BJ (cell line): ENCODE data around the gene SCAPER. TPM values are rescaled to one million over a fixed set of nuclear protein-coding genes. Genes with fewer than 3 reads are reported as not detected.
"Not testable (repeated sequence)": the region's sequence is repeated elsewhere in the genome, so short reads cannot be mapped to it uniquely, and the experiment has no call there.

Source experiments
- CTCF ChIA-PET: fragments of 350-600 bp; formaldehyde crosslinking; extraction: SDS; loops from one replicate; lab custom pipeline; 2021; ENCODE audit warnings: antibody characterized with exemption, inconsistent platforms; lab: Yijun Ruan, JAX
- POLR2A ChIA-PET: fragments of 300-600 bp; sonication (Branson Sonifier 250); formaldehyde crosslinking; extraction: SDS; loops from one replicate; lab custom pipeline; 2021; ENCODE audit warnings: antibody characterized with exemption; lab: Charles Lee
- DNase-seq: peaks from one replicate; pipeline ENCODE4 v3.0.0-alpha.2; 2011; ENCODE audit warnings: low read depth
- H3K27me3 ChIP-seq: 2 replicates; pipeline ENCODE4 v1.6.0; 2011; ENCODE audit warnings: low read length; ENCODE audit not compliant: control insufficient read depth, insufficient read depth
- H3K36me3 ChIP-seq: 2 replicates; pipeline ENCODE4 v1.5.1; 2011; ENCODE audit warnings: low read length; ENCODE audit not compliant: control insufficient read depth, insufficient read depth
- H3K4me3 ChIP-seq: 2 replicates; pipeline ENCODE4 v1.5.1; 2011; ENCODE audit warnings: low read depth, mild to moderate bottlenecking, control low read depth, low read length
- CTCF ChIP-seq: IDR thresholded peaks from 2 replicates; pipeline ENCODE4 v1.5.1; 2011; ENCODE audit warnings: low read depth, mild to moderate bottlenecking, control low read depth, inconsistent platforms, low read length, moderate library complexity; ENCODE audit not compliant: insufficient read depth
- polyA plus RNA-seq: library from polyadenylated mRNA; depleted of rRNA; stranded (reverse); fragments of >200 nt; gene quantifications from 2 replicates; pipeline ENCODE4 v1.2.3, GENCODE V29; 2011

The SCAPER gene
- polyA plus RNA-seq, 1 experiment: 2.3 TPM

- ChIA-PET CTCF (interaction anchor here (0.9 kb wide), 1 partner anchor 251 kb away, joined by 3 read pairs; no protein-coding TSS in a partner anchor), POLR2A (no interaction called here)
- H3K4me3 ChIP-seq: no peak overlapping the region
- DNase-seq: no peak
- no peaks in the 10 kb centered on the region for H3K36me3 ChIP-seq
- no peaks in the 10 kb centered on the region for H3K27me3 ChIP-seq
- TF ChIP-seq CTCF: no peak
Observed at GRCh38 chr15:76837474-76837873, 67.7 kb downstream of the SCAPER start.

GRCh38 chr15:76829939-76830338 lies 75.2 kb downstream of the SCAPER start:
- no peak for TF ChIP-seq CTCF
- POLR2A ChIA-PET: no interaction called here
- no peaks in the 10 kb centered on the region for H3K36me3 ChIP-seq
- CTCF ChIA-PET: interaction anchor here (1.0 kb wide), 1 partner anchor 11 kb away, joined by 3 read pairs; no protein-coding TSS in a partner anchor
- DNase-seq: no peak
- H3K4me3 ChIP-seq: no peak overlapping the region
- no peaks in the 10 kb centered on the region for H3K27me3 ChIP-seq

GRCh38 chr15:76823890-76824289 lies 81.2 kb downstream of the SCAPER start:
- ChIA-PET CTCF (interaction anchor here (1.1 kb wide), 1 partner anchor 11 kb away, joined by 3 read pairs; no protein-coding TSS in a partner anchor), POLR2A (no interaction called here)
- Histone ChIP-seq H3K4me3 (no peak overlapping the region), H3K36me3 (no peaks in the 10 kb centered on the region), H3K27me3 (no peaks in the 10 kb centered on the region)
- no peak for DNase-seq
- TF ChIP-seq CTCF: no peak

GRCh38 chr15:76823303-76823702 lies 81.8 kb downstream of the SCAPER start:
- Histone ChIP-seq H3K36me3 (no peaks in the 10 kb centered on the region), H3K27me3 (no peaks in the 10 kb centered on the region), H3K4me3 (no peak overlapping the region)
- CTCF ChIA-PET: no interaction called here
- DNase-seq: no peak
- TF ChIP-seq CTCF: no peak
- POLR2A ChIA-PET: no interaction called here

GRCh38 chr15:76818926-76819325 lies 86.2 kb downstream of the SCAPER start:
- H3K27me3 ChIP-seq, CTCF ChIA-PET, H3K36me3 ChIP-seq, DNase-seq, H3K4me3 ChIP-seq, POLR2A ChIA-PET: not testable (repeated sequence)

GRCh38 chr15:76815421-76815820 lies 89.7 kb downstream of the SCAPER start:
- CTCF ChIA-PET: interaction anchor here (1.3 kb wide), 1 partner anchor 12 kb away, joined by 5 read pairs; no protein-coding TSS in a partner anchor
- POLR2A ChIA-PET: no interaction called here

More at GRCh38 chr15:76815421-76815820, 89.7 kb downstream of the SCAPER start:
- Histone ChIP-seq H3K27me3 (no peaks in the 10 kb centered on the region), H3K36me3 (no peaks in the 10 kb centered on the region), H3K4me3 (no peak overlapping the region)
- TF ChIP-seq CTCF: no peak
- DNase-seq: no peak
